Sigmoid colon (tissue), 7 donors: ENCODE measurements around the gene IFT43. TPM values are rescaled to one million over a fixed set of nuclear protein-coding genes. Genes with fewer than 3 reads are reported as not detected.
A peak's percentile ranks its signal among the peaks of the same experiment; 100 is the strongest.

Experiments used
- DNase-seq: peaks from one replicate; pipeline ENCODE4 v3.0.0-alpha.2; 2019
- H3K27ac ChIP-seq, 4 donors: fragments of 200-600 bp; sonication (generic); one replicate each; pipeline ENCODE4 v1.5.1; 2016 to 2019; ENCODE audit warnings: mild to moderate bottlenecking in 1 of 4
- H3K27me3 ChIP-seq, 3 donors: fragments of 200-600 bp; sonication (generic); one replicate each; pipeline ENCODE4 v1.5.1; 2019; ENCODE audit warnings: mild to moderate bottlenecking in 1 of 3
- H3K36me3 ChIP-seq, 4 donors: fragments of 200-600 bp; sonication (generic); one replicate each; pipeline ENCODE4 v1.5.1; 2016 to 2019
- H3K4me1 ChIP-seq, 4 donors: fragments of 200-600 bp; sonication (generic); one replicate each; pipeline ENCODE4 v1.5.1; 2017 to 2019
- H3K4me3 ChIP-seq, 4 donors: fragments of 200-600 bp; sonication (generic); one replicate each; pipeline ENCODE4 v1.5.1; 2017 to 2019; ENCODE audit warnings: mild to moderate bottlenecking in 2 of 4, moderate library complexity in 1 of 4
- H3K9me3 ChIP-seq, 4 donors: fragments of 200-600 bp in 3 of 4; sonication (generic) in 3 of 4; one replicate each; pipeline versions ENCODE4 v1.5.1 to v1.6.1; 2013 to 2019
- CTCF ChIP-seq, 4 experiments: fragments of 450-650 bp in 3 of 4; fragments of 200-600 bp in 1 of 4; IDR thresholded peaks; one replicate each; pipeline ENCODE4 v1.5.1; 2016 to 2019; ENCODE audit warnings: antibody characterized with exemption in 4 of 4, mild to moderate bottlenecking in 3 of 4, moderate library complexity in 2 of 4
- EP300 ChIP-seq, 4 donors: sonication (generic); formaldehyde crosslinking; IDR thresholded peaks; one replicate each; pipeline ENCODE4 v1.6.1; 2017; ENCODE audit warnings: antibody characterized with exemption in 4 of 4
- POLR2A ChIP-seq, 2 donors: fragments of 450-650 bp; IDR thresholded peaks; one replicate each; pipeline ENCODE4 v1.6.1; 2016; ENCODE audit warnings: antibody characterized with exemption in 2 of 2, mild to moderate bottlenecking in 2 of 2, moderate library complexity in 2 of 2
- POLR2AphosphoS5 ChIP-seq, 4 donors: sonication (generic); formaldehyde crosslinking; IDR thresholded peaks; one replicate each; pipeline ENCODE4 v1.6.1; 2017; ENCODE audit warnings: antibody characterized with exemption in 4 of 4
- WGBS, 2 donors: extraction: QIAGEN DNeasy Blood & Tissue Kit; methylation state at CpG; one replicate each; pipeline ENCODE4 v1.1.7; 2013; 5-methylcytosine and 5-hydroxymethylcytosine counted together
- intact Hi-C: fragments of 100-400 bp; cut with DNase I; formaldehyde crosslinking; loops from one replicate; pipeline ENCODE4 v1.15.1; 2023
- polyA plus RNA-seq, 3 donors: library from polyadenylated mRNA; stranded (reverse); fragments of 200-250 nt; gene quantifications; one replicate each; pipeline ENCODE4 v1.2.3, GENCODE V29; 2013
- total RNA-seq, 4 donors: library from RNA; depleted of rRNA; stranded (reverse); fragments of >200 nt; gene quantifications; one replicate each; pipeline ENCODE4 v1.1.0, GENCODE V29; 2016
- donor health status: healthy with polysubstance abuse.
- donor health status: Bipolar disorder and iron deficiency.
- donor health status: healthy.

IFT43 gene
- total and polyA plus RNA-seq, 7 donors = 31.4 to 63.7 (median 42.8) TPM

DNA sequence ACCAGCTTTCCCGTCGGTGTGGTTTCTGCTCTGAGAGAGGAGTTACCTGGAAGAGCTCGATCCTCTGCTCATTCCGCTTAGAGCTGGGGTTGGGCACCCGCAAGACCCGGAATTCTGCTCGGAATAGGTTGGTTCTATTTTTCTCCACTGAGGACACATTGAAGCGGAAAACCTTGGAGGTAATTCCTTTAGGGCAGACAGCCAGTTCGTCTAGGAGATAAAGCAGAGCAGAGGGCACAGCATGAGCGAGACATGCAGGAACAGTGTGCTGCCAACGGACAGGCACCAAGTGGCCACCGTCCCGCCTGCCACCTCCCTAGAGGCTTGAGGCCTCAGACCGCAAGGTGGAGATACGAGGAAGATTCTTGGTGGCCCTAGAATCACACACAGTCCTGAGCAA is 14.1 kb upstream of the IFT43 start:
- DNase-seq = no peak
- no peak overlapping the region for H3K27ac ChIP-seq
- peaks cover 0 to 36% (median 6%) of the 10 kb centered on the region in 4 donors for H3K36me3 ChIP-seq
- intact Hi-C loops = no loop called here
- no peak for TF ChIP-seq POLR2A (IDR thresholded peaks at IDR 0.05)
- no peak for TF ChIP-seq POLR2AphosphoS5 (IDR thresholded peaks at IDR 0.05)
- no peak for TF ChIP-seq CTCF (IDR thresholded peaks at IDR 0.05)
- no peak for TF ChIP-seq EP300 (IDR thresholded peaks at IDR 0.05)
- no peaks in the 10 kb centered on the region for H3K27me3 ChIP-seq
- H3K4me1 ChIP-seq = peaks cover 0 to 5% (median 0%) of the 10 kb centered on the region in 4 donors
- WGBS, 2 donors = 95 to 96% methylated on average over 15 of the region's 15 CpGs
- H3K4me3 ChIP-seq = no peak overlapping the region
- no peaks in the 10 kb centered on the region for H3K9me3 ChIP-seq

DNA sequence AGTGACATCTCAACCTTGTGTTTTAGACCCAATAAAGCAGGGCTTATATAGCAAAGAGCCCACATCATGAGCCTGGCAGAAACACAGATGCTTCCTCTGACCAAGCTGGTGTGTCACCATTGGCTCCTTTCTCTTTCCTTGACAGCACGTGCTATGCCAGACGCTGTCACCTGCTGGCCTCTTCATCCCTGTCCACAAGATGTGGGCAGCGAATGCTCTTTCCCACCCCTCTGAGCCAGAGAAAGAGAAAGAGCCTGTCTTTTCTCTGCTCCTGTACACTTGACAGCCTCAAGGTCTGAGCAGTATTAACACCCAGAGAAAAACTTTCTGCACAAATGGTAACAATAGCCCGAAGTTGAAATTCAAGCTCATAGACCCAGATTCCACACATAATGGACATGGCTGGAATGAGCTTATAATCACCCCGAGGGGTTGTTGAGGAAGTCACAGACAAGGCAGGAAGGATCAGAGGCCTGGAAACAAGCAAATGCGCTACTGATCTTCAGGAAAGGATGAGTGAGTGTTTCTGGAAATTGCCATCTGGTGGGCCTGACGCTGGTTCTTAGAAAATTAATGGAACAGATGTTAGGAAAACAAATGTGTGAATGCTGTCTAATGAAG is 12.7 kb upstream of the IFT43 start:
- H3K4me3 ChIP-seq = no peak overlapping the region
- no peak for TF ChIP-seq POLR2AphosphoS5 (IDR thresholded peaks at IDR 0.05)
- TF ChIP-seq POLR2A (IDR thresholded peaks at IDR 0.05) = no peak
- no peak for TF ChIP-seq EP300 (IDR thresholded peaks at IDR 0.05)
- no peak for TF ChIP-seq CTCF (IDR thresholded peaks at IDR 0.05)
- no peaks in the 10 kb centered on the region for H3K9me3 ChIP-seq
- no peak for DNase-seq
- H3K27ac ChIP-seq = no peak overlapping the region
- WGBS, 2 donors = 67% methylated on average over 7 of the region's 7 CpGs
- intact Hi-C loops = no loop called here
- H3K36me3 ChIP-seq = peaks cover 0 to 25% (median 4%) of the 10 kb centered on the region in 4 donors
- H3K27me3 ChIP-seq = no peaks in the 10 kb centered on the region
- H3K4me1 ChIP-seq = peaks cover 0 to 8% (median 5%) of the 10 kb centered on the region in 4 donors

GRCh38 chr14:75976826-75977581 is 8.6 kb upstream of the IFT43 start:
- Histone ChIP-seq H3K27ac (no peak overlapping the region), H3K4me1 (peaks cover 0 to 45% (median 40%) of the 10 kb centered on the region in 4 donors), H3K36me3 (no peaks in the 10 kb centered on the region), H3K9me3 (no peaks in the 10 kb centered on the region), H3K4me3 (no peak overlapping the region), H3K27me3 (no peaks in the 10 kb centered on the region)
- TF ChIP-seq EP300 (IDR thresholded peaks at IDR 0.05) (no peak), POLR2AphosphoS5 (IDR thresholded peaks at IDR 0.05) (peak in 1 of 4 donors; percentile 1)
- WGBS, 2 donors = 81 to 87% methylated on average over 8 of the region's 8 CpGs
- intact Hi-C loops = no loop called here
- DNase-seq = no peak

- Histone ChIP-seq H3K9me3 (no peaks in the 10 kb centered on the region), H3K36me3 (no peaks in the 10 kb centered on the region), H3K27me3 (no peaks in the 10 kb centered on the region), H3K27ac (peak overlapping the region in 1 of 4 donors; percentile 99), H3K4me3 (no peak overlapping the region), H3K4me1 (peaks cover 0 to 45% (median 41%) of the 10 kb centered on the region in 4 donors)
- DNase-seq = no peak
- TF ChIP-seq POLR2AphosphoS5 (IDR thresholded peaks at IDR 0.05) (peak in 1 of 4 donors; percentile 1), EP300 (IDR thresholded peaks at IDR 0.05) (no peak)
- 27 to 59% methylated on average over 3 of the region's 3 CpGs for WGBS, 2 donors
- intact Hi-C loops = no loop called here
Observed at GRCh38 chr14:75977582-75977943, 8.0 kb upstream of the IFT43 start.

- peaks cover 0 to 50% (median 42%) of the 10 kb centered on the region in 4 donors for H3K4me1 ChIP-seq
- no peaks in the 10 kb centered on the region for H3K9me3 ChIP-seq
- no peaks in the 10 kb centered on the region for H3K36me3 ChIP-seq
- no peaks in the 10 kb centered on the region for H3K27me3 ChIP-seq
- H3K4me3 ChIP-seq = peak overlapping the region in 1 of 4 donors; percentile 80
- no peak for TF ChIP-seq EP300 (IDR thresholded peaks at IDR 0.05)
- no peak for TF ChIP-seq CTCF (IDR thresholded peaks at IDR 0.05)
- TF ChIP-seq POLR2A (IDR thresholded peaks at IDR 0.05) = no peak
- TF ChIP-seq POLR2AphosphoS5 (IDR thresholded peaks at IDR 0.05) = no peak
- intact Hi-C loops = no loop called here
- DNase-seq = peak; percentile 63
- H3K27ac ChIP-seq = peak overlapping the region in 1 of 4 donors; percentile 99
- 55 to 58% methylated on average over 10 of the region's 10 CpGs for WGBS, 2 donors
Observed at GRCh38 chr14:75978249-75978731, 7.3 kb upstream of the IFT43 start.
